Urinary bladder (tissue), 4 donors: ENCODE results near the gene L1CAM. TPM values are rescaled to one million over a fixed set of nuclear protein-coding genes. Genes with fewer than 3 reads are reported as not detected.

Source experiments
- DNase-seq: peaks from one replicate; pipeline ENCODE4 v3.0.0-alpha.2; 2015; ENCODE audit errors: extremely low spot score
- H3K27ac ChIP-seq: one replicate; pipeline ENCODE4 v1.5.1; 2013; ENCODE audit warnings: low read depth, mild to moderate bottlenecking, moderate library complexity
- H3K36me3 ChIP-seq: one replicate; pipeline ENCODE4 v1.6.1; 2013; ENCODE audit warnings: mild to moderate bottlenecking, moderate library complexity; ENCODE audit not compliant: insufficient read depth
- H3K4me1 ChIP-seq: one replicate; pipeline ENCODE4 v1.6.1; 2013; ENCODE audit warnings: mild to moderate bottlenecking, moderate library complexity; ENCODE audit not compliant: insufficient read depth
- H3K4me3 ChIP-seq: one replicate; pipeline ENCODE4 v1.5.1; 2013; ENCODE audit warnings: low read depth, low read length
- WGBS: extraction: QIAGEN DNeasy Blood & Tissue Kit; methylation state at CpG from one replicate; pipeline ENCODE4 v1.1.7; 2013; 5-methylcytosine and 5-hydroxymethylcytosine counted together
- polyA plus RNA-seq: library from polyadenylated mRNA; stranded (reverse); fragments of 200-250 nt; gene quantifications from one replicate; pipeline ENCODE4 v1.2.3, GENCODE V29; 2013
- total RNA-seq: library from RNA; depleted of rRNA; stranded (reverse); fragments of >200 nt; gene quantifications from one replicate; pipeline ENCODE4 v1.2.3, GENCODE V29; 2014
- donor health status: healthy with polysubstance abuse.
- donor health status: healthy.

The L1CAM gene
- total RNA-seq (5.6 TPM), polyA plus RNA-seq (12.7 TPM)

- H3K27ac ChIP-seq, result no peak within 1 kb of the TSS
- H3K4me1 ChIP-seq, result no peaks in the 10 kb centered on the region
- 2% methylated on average over 84 of the region's 94 CpGs for WGBS
- H3K4me3 ChIP-seq, result peak within 1 kb of the TSS; percentile 22
- no peaks in the 10 kb centered on the region for H3K36me3 ChIP-seq
- DNase-seq, result no peak
Measured at GRCh38 chrX:153885968-153886903, at the start of gene L1CAM. TSS of gene L1CAM (minus strand) at chrX:153886173. CDS start at chrX:153875836, 10,337 bp downstream.

- no peak for DNase-seq
- no peaks in the 10 kb centered on the region for H3K36me3 ChIP-seq
- H3K4me1 ChIP-seq, result no peaks in the 10 kb centered on the region
- H3K27ac ChIP-seq, result no peak overlapping the region
- peak overlapping the region; percentile 82 for H3K4me3 ChIP-seq
- 8% methylated on average over 28 of the region's 32 CpGs for WGBS
Measured at GRCh38 chrX:153935326-153935851, 49.4 kb upstream of the L1CAM start.

- DNase-seq, result no peak
- Histone ChIP-seq H3K36me3 (no peaks in the 10 kb centered on the region), H3K27ac (no peak within 1 kb of the TSS), H3K4me1 (no peaks in the 10 kb centered on the region), H3K4me3 (peak within 1 kb of the TSS; percentile 82)
- under 1% methylated on average over 58 of the region's 87 CpGs for WGBS
Measured at GRCh38 chrX:153934762-153935325, 48.9 kb upstream of the L1CAM start, which contains the start of gene NAA10. TSS of gene NAA10 (minus strand) at chrX:153935037. CDS start at chrX:153934904, 133 bp downstream.

- Histone ChIP-seq H3K4me1 (no peaks in the 10 kb centered on the region), H3K27ac (no peak overlapping the region), H3K4me3 (peak overlapping the region; percentile 82), H3K36me3 (no peaks in the 10 kb centered on the region)
- 6% methylated on average over 33 of the region's 33 CpGs for WGBS
- no peak for DNase-seq
Measured at GRCh38 chrX:153934148-153934761, 48.3 kb upstream of the L1CAM start.

- H3K4me3 ChIP-seq, result peak overlapping the region; percentile 82
- H3K36me3 ChIP-seq, result no peaks in the 10 kb centered on the region
- DNase-seq, result no peak
- H3K4me1 ChIP-seq, result no peaks in the 10 kb centered on the region
- WGBS, result 32% methylated on average over 7 of the region's 7 CpGs
- H3K27ac ChIP-seq, result no peak overlapping the region
Measured at GRCh38 chrX:153933748-153934147, 47.8 kb upstream of the L1CAM start.

- DNase-seq, result no peak
- WGBS, result 92% methylated on average over 13 of the region's 13 CpGs
- Histone ChIP-seq H3K36me3 (no peaks in the 10 kb centered on the region), H3K27ac (no peak overlapping the region), H3K4me3 (no peak overlapping the region), H3K4me1 (no peaks in the 10 kb centered on the region)
Measured at GRCh38 chrX:153932220-153932915, 46.4 kb upstream of the L1CAM start.

GRCh38 chrX:153931748-153932147 is 45.8 kb upstream of the L1CAM start:
- H3K4me3 ChIP-seq, result no peak overlapping the region
- H3K4me1 ChIP-seq, result no peaks in the 10 kb centered on the region
- 95% methylated on average over 13 of the region's 13 CpGs for WGBS
- no peaks in the 10 kb centered on the region for H3K36me3 ChIP-seq
- no peak for DNase-seq
- no peak overlapping the region for H3K27ac ChIP-seq

GRCh38 chrX:153931151-153931550 is 45.2 kb upstream of the L1CAM start:
- DNase-seq, result no peak
- Histone ChIP-seq H3K4me3 (no peak overlapping the region), H3K27ac (no peak overlapping the region), H3K4me1 (no peaks in the 10 kb centered on the region), H3K36me3 (no peaks in the 10 kb centered on the region)
- WGBS, result 95% methylated on average over 8 of the region's 8 CpGs

GRCh38 chrX:153930011-153930910 is 44.3 kb upstream of the L1CAM start:
- Histone ChIP-seq H3K4me1 (no peaks in the 10 kb centered on the region), H3K4me3 (no peak overlapping the region), H3K36me3 (no peaks in the 10 kb centered on the region), H3K27ac (no peak overlapping the region)
- DNase-seq, result no peak
- WGBS, result 91% methylated on average over 31 of the region's 31 CpGs

GRCh38 chrX:153929576-153929975 is 43.6 kb upstream of the L1CAM start:
- no peak for DNase-seq
- Histone ChIP-seq H3K4me1 (no peaks in the 10 kb centered on the region), H3K27ac (no peak overlapping the region), H3K4me3 (no peak overlapping the region), H3K36me3 (no peaks in the 10 kb centered on the region)
- 83% methylated on average over 10 of the region's 10 CpGs for WGBS

- Histone ChIP-seq H3K4me1 (no peaks in the 10 kb centered on the region), H3K27ac (no peak overlapping the region), H3K36me3 (no peaks in the 10 kb centered on the region), H3K4me3 (no peak overlapping the region)
- 42% methylated on average over 9 of the region's 9 CpGs for WGBS
- no peak for DNase-seq
Measured at GRCh38 chrX:153928846-153929245, 42.9 kb upstream of the L1CAM start.

- no peaks in the 10 kb centered on the region for H3K4me1 ChIP-seq
- H3K36me3 ChIP-seq, result no peaks in the 10 kb centered on the region
- H3K4me3 ChIP-seq, result peak overlapping the region; percentile 53
- under 1% methylated on average over 75 of the region's 76 CpGs for WGBS
- peak; percentile 84 for DNase-seq
- H3K27ac ChIP-seq, result peak overlapping the region; percentile 92
Measured at GRCh38 chrX:153927922-153928760, 42.2 kb upstream of the L1CAM start.
